Renal cortical epithelial cell (primary cell): ENCODE results near the gene SPR. TPM values are rescaled to one million over a fixed set of nuclear protein-coding genes. Genes with fewer than 3 reads are reported as not detected.

Experiments
- DNase-seq: peaks from one replicate; pipeline ENCODE4 v3.0.0-alpha.2; 2011; ENCODE audit warnings: low read depth
- total RNA-seq: library from RNA; depleted of rRNA; stranded (reverse); fragments of >200 nt; gene quantifications from 2 replicates; pipeline ENCODE4 v1.2.3, GENCODE V29; 2014

SPR gene
- total RNA-seq, 1 donor from 2014 or later, result 62.2 TPM

DNA sequence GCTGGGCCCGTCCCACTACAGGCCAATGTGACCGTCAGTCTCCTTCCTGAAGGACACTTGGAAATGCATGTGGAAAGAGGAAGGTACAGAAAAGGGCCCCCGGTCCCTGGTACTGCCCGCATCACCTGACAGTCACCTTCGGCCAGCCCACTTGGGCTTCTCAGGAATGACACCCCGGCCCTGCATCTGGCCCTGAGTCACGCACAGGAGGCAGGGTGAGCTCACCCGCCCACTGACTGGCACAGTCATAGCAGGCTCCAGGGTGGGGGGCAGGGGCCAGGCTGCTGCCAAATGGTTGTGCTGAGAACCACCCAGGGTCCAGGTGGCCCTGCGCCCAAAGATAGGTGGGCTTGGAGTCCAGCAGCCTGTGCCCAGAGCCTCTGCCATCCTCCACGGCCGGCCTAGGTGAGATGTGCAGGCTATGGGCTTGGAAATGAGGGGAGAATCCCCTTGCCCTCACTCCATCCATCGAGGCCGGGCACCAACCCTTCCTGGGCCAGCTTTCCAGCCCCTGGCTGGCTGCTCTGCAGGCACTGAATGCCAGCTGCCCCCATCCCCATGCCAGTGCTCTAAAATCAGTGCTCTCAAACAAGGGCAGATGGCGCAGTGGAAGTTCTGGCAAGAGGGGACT, 44.2 kb downstream of the SPR start:
- peak; percentile 66 for DNase-seq

GRCh38 chr2:72932045-72932740, 45.0 kb downstream of the SPR start:
- DNase-seq, result peak; percentile 29

GRCh38 chr2:72932805-72933204, 45.6 kb downstream of the SPR start:
- DNase-seq, result no peak

GRCh38 chr2:72933207-72933606, 46.0 kb downstream of the SPR start:
- DNase-seq, result no peak

DNA sequence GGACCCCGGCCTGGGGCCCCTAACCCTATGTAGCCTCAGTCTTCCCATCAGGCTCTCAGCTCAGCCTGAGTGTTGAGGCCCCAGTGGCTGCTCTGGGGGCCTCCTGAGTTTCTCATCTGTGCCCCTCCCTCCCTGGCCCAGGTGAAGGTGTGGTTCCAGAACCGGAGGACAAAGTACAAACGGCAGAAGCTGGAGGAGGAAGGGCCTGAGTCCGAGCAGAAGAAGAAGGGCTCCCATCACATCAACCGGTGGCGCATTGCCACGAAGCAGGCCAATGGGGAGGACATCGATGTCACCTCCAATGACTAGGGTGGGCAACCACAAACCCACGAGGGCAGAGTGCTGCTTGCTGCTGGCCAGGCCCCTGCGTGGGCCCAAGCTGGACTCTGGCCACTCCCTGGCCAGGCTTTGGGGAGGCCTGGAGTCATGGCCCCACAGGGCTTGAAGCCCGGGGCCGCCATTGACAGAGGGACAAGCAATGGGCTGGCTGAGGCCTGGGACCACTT, 46.5 kb downstream of the SPR start:
- no peak for DNase-seq

GRCh38 chr2:72934683-72935610, 47.7 kb downstream of the SPR start:
- DNase-seq, result no peak

- no peak for DNase-seq
Observed at GRCh38 chr2:72935611-72935957, 48.4 kb downstream of the SPR start.

GRCh38 chr2:72936660-72937355, 49.6 kb downstream of the SPR start:
- DNase-seq, result no peak

DNA sequence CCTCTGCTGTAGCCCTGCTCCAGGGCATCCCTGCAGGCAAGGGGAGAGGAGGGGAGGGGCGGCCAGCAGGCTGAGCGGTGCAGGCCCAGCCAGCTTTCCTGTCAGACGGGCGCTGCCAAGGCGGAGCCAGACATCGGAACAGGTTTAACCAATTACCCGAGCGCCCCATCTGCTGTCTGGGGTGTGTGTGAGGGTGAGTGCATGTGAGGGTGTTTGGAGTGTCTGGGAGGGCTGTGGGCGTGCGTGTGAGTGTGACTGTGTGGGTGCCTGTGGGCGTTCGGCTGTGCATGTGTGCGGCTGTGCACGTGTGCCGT, 50.1 kb downstream of the SPR start:
- no peak for DNase-seq

GRCh38 chr2:72938455-72938854, 51.2 kb downstream of the SPR start:
- no peak for DNase-seq

GRCh38 chr2:72940361-72940760, 53.2 kb downstream of the SPR start:
- no peak for DNase-seq

DNA sequence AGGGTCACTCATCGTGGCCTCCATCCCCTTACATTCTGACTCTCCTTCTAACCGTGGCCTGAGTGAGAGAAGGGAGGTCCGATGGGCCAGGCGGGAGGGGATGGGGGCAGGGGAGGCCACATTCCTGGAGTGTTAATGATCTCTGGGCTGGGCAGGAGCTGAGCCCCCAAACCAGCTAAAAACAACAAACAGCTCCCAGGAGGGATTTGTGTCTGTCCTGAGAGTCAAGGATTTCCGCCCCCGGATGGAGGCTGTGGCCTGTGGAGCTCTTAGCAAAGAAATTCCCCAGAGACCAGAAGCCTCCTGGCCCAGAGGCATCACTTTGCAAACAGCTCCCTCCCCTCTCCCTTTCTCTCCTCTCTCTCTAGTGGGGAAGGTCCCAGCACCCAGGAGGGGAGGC, 53.6 kb downstream of the SPR start:
- peak; percentile 60 for DNase-seq

Other genes with a start within 250 kb of the SPR start
- 18.4 and 56.0 TPM in 2 replicates for gene EXOC6B, start 61.4 kb upstream of the SPR start, total RNA-seq
- gene EMX1, start 30.1 kb downstream of the SPR start, total RNA-seq, result 0.35 and 5.3 TPM in 2 replicates
- gene SFXN5, start 184.3 kb downstream of the SPR start, total RNA-seq, result 5.9 and 16.0 TPM in 2 replicates
- gene RAB11FIP5, start 225.5 kb downstream of the SPR start, total RNA-seq, result 43.4 and 102 TPM in 2 replicates